ENCODE measurements around the gene ZFR2.
"Not testable (repeated sequence)": the region's sequence is repeated elsewhere in the genome, so short reads cannot be mapped to it uniquely, and the experiment has no call there.

Gene ZFR2

GRCh38 chr19:3868770-3869456, at the start of gene ZFR2:
ZFR2 (minus strand) TSS chr19:3869038; CDS start chr19:3869017, 21 bp downstream.
- DNase-seq: peak; percentile 15 to 49

DNA sequence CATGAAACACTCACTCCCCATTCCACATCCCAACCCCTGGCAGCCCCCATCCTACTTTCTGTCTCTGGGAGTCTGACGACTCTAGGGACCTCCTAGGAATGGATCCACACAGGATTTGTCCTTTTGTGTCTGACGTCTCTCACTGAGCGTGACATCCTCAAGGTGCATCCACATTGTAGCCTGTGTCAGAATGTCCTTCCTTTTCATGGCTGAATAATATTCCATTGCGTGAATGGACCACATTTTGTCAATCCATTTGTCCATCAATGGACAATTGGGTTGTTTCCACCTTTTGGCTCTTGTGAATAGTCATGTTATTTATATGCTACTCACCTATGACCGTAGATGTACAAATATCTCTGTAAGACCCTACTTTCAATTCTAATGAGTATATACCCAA, 47.2 kb upstream of the ZFR2 start:
- no peak for DNase-seq

- no peak for DNase-seq
Measured at GRCh38 chr19:3914199-3914598, 45.4 kb upstream of the ZFR2 start.

GRCh38 chr19:3910105-3910504, 41.3 kb upstream of the ZFR2 start:
- DNase-seq: no peak

- no peak for DNase-seq
Measured at GRCh38 chr19:3908266-3909054, 39.6 kb upstream of the ZFR2 start.

- DNase-seq: no peak
Measured at GRCh38 chr19:3907626-3908265, 38.9 kb upstream of the ZFR2 start.

DNA sequence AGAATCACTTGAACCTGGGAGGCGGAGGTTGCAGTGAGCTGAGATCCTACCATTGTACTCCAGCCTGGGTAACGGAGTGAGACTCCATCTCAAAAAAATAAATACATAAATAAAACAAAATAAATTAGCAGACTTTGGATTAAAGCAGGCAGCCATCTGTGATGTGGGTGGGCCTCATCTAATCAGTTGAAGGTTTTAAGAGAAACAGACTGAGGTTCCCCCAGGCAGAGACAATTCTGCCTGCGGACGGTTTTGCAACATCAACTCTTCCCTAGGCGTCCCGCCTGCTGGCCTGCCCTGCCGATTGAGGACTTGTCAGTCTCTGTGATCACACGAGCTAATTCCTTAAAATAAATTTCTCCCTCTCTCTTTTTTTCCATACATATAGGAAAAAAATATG, 35.4 kb upstream of the ZFR2 start:
- no peak for DNase-seq

DNA sequence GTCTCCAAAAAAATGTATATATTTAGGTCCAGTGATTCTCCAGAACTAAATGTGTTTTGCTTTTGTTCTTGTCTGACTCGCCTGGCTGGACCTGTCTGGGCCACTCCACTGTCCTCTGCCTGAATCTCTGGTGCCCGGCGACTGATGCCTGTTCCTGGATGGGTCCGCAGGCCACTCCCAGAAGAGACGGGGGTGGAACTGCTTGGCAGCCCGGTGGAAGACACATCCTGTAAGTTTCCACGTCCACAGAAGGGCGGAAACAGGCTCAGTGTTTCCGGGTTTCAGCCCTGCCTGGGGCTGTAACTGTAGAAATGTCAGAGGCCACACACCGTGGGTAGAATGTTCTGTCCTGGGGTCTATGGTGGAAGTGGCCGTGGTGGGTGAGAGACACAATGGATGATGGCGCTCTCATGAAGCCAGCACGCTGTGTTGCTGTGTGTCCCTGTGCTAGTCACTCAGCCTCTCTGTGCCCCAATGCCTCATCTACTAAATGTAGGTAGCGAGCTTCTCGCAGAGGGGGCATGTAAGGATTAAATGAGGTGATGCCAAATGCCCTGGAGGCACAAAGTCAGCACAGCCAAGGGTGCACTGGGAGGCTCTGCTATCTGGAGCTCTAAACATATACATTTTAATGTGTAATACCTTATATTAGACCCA, 33.6 kb upstream of the ZFR2 start:
- no peak for DNase-seq

DNA sequence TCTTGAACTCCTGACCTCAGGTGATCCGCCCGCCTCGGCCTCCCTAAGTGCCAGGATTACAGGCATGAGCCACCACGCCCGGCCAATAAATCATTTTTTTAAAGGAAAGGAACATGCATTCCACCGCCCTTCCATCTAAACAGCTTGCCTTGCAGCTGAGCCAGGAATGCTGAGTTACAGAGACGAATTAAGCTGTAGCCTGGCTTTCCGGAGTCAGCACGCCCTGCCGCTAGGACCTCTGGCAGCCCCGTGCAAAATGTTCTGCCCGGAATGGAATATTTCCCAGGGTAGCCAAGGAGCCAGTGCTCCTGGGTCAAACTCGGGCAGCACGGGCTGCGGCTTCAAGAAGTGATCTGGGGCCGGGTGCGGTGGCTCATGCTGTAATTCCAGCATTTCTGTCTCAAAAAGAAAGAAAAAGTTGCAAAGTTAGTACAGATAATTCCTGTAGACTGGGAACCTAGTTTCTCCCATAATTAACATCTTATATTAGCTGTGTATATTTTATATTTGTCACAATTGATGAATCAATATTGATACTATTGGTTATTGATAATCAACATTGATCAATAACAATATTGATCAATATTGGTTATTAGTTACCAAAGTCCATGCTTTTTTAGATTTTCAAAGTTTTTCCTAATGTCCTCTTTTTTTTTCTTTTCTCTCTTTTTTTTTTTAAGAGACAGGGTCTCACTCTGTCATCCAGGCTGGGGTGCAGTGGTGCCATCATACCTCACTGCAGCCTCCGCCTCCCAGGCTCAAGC, 30.9 kb upstream of the ZFR2 start:
- no peak for DNase-seq

- DNase-seq: no peak
Measured at GRCh38 chr19:3898426-3898825, 29.6 kb upstream of the ZFR2 start.

DNA sequence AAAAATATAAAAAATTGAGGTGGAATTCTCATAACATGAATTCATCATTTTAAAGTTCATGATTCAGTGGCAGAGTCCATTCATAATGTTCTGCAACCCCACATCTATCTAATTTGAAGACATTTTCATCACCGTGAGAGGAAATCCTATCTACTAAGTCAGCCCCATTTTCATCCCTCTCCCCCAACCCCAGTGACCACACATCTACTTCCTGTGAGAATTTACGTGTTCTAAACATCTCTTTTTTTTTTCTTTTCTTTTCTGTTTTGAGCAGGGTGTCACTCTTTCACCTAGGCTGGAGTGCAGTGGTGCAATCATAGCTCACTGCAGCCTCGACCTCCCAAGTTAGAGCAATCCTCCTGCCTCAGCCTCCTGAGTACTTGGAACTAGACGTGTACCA, 29.1 kb upstream of the ZFR2 start:
- no peak for DNase-seq

DNA sequence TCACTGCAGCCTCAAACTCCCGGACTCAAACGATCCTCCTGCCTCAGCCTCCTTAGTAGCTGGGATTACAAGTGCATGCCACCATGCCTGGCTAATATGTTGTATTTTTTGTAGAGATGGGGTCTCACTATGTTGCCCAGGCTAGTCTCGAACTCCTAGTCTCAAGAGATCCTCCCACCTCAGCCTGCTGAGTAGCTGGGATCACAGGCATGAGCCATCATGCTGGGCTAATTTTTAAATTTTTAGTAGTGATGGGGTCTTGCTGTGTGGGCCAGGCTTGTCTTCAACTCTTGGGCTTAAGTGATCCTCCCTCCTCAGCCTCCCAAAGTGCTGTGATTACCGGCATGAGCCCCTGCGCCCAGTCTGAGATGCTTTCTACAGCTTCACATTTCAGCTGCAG, 26.9 kb upstream of the ZFR2 start:
- DNase-seq: no peak

- not testable (repeated sequence) for DNase-seq
Measured at GRCh38 chr19:3894959-3895358, 26.1 kb upstream of the ZFR2 start.

DNA sequence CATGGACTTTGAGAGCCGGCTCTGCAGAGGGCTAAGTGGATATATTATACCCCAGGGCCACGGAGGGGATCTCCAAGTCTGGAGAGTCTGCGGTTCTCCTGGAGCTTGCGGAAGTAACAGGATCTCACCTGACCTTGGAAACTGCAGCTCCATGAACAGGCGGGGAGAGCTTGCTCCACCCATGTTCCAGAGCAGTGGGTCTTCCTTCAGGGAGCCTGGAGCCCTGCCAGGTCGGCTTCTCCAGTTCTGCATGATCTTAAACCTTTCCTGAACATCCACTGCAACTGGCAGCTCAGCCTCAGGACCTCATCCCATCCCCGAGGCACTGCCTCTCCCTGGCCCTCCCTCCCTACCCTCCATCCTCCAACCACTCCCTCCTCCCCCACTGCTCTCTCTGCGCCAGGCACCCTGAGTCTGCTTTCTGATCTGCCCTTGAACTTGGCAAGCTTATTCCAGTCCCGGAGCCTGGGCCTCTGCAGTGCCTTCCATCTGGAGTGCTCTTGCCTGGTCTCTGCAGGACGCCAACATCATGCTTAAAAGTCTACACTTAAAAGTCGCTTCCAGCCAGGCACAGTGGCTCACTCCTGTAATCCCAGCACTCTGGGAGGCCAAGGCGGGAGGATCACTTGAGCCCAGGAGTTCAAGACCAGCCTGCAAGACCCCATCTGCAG, 24.8 kb upstream of the ZFR2 start:
- no peak for DNase-seq

DNA sequence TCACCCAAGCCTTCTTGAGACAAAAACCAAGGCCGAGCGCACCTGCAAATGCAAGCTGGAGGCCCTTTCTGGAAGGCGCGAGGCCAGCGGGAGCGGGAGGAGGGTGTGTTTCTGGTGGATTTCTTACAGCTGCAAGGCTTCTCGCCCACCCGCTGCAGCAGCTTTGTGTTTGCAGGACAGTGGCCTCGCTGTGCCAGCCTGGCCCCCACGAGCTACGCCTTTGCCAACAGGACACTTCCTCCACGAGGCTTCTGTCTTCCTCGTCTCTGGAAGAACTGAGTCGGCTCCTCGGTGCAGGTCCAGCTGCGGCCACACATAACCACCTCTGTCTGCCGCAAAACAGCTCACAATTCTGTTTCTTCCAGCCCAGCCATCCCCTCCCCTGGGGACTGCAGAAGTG, 21.8 kb upstream of the ZFR2 start:
- no peak for DNase-seq

DNA sequence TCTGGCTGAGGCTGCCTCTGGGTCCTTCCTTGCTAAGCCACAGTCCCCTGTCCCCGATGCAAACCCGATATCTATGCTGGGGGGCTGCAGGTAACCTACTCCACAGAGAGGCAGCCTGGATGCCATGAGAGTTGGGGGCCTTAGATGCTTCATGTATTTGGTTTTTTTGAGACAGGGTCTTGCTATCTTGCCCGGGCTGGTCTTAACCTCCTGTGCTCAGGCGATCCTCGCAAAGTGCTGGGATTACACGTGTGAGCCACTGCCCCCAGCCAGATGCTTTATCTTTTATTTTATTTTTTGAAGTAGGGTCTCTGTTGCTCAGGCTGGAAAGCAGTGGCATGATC, 13.2 kb upstream of the ZFR2 start:
- no peak for DNase-seq

GRCh38 chr19:3881272-3882040, 12.6 kb upstream of the ZFR2 start:
- no peak for DNase-seq

DNA sequence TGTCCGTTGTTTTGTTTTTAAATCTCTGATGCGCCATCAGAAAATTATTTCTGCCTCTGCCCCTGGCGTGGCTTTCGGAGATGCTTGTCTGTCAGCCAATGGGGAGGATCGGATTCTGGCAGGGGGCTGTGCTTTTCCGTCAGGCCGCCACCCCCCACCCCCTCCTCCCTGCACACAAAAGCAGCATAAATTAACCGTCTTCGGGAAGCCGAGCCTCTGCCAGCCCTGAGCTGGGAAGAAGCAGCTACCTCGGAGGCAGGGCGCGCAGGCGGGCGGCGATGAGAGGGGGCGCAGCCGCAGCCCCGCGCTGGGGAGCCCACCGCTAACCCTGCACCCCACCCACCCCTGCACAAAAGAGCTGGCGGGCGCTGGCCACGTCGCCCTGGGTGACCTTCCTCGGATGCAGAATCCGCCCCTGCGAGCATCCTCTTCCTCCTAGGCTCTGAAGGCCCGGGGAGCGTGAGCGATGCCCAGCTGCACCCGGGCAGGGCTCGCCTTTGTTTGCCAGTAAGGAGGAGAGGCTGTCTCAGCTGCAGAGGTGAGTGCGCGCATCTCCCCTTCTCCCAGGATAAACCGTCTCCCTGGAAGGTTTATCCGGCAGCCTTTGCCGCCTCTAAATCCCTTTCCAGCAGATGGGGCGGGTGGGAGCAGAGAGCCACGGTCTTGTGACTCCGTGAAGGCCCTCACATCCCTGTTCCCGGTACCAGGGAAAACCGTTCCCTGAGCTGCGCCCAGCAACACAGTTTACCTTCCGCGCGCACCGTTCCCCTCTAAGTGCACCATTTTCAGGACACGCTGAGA, 11.8 kb upstream of the ZFR2 start, which contains the start of gene ATCAY:
ATCAY (plus strand) TSS at position 215 of the 801 bp plus-strand sequence. CDS start 5,083 bp downstream, outside the sequence.
- DNase-seq: peak; percentile 30 to 46

DNA sequence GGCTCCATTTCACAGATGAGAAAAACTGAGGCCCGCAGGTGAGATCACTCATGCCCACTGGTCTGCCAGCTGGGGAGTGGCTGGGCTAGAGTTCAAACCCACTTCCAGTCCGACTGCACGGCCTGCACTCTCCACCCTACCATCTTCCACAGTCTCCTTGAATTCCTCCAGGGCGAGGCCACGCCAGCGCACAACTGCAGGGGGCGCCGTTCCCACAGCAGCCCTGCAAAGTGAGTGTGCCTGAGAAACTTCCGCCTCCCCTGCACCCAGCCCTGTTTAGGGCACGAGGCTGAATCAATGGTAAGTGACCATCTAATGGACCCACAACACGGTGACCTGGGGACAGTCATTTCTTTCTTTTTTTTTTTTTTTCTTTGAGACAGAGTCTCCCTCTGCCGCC, 10.8 kb upstream of the ZFR2 start:
- no peak for DNase-seq

DNA sequence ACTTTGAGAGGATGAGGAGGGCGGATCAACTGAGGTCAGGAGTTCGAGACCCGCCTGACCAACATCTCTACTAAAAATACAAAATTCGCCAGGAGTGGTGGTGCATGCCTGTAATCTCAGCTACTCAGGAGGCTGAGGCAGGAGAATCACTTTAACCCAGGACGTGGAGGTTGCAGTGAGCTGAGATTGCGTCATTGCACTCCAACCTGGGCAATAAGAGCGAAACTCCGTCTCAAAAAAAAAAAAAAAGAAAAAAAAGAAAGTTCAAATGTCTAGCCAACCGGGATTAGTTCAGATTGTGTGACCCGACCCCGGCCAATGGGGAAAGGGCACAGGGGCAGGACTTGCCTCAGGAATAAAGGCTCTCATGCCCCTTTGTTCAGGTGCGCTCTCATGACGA, 5.9 kb upstream of the ZFR2 start:
- DNase-seq: not testable (repeated sequence)
